KMS-11 (cell line): ENCODE data around the gene IRF7.
A peak's percentile ranks its signal among the peaks of the same experiment; 100 is the strongest.

Source experiments
- H2AFZ ChIP-seq: fragments of 200-600 bp; sonication (generic); 2 replicates; pipeline ENCODE4 v1.6.1; 2016; ENCODE audit warnings: antibody characterized with exemption, mixed run types, low read depth
- H3K27ac ChIP-seq: fragments of 200-600 bp; sonication (generic); 2 replicates; pipeline ENCODE4 v1.6.1; 2016; ENCODE audit warnings: mild to moderate bottlenecking, mixed run types
- H3K27me3 ChIP-seq: fragments of 200-600 bp; sonication (generic); 2 replicates; pipeline ENCODE4 v1.6.1; 2017; ENCODE audit warnings: mild to moderate bottlenecking, low read depth, mixed run types, moderate library complexity; ENCODE audit not compliant: insufficient read depth
- H3K36me3 ChIP-seq: fragments of 200-600 bp; sonication (generic); 2 replicates; pipeline ENCODE4 v1.6.1; 2017; ENCODE audit warnings: mild to moderate bottlenecking, mixed run types; ENCODE audit not compliant: insufficient read depth
- H3K4me1 ChIP-seq: fragments of 200-600 bp; sonication (generic); 2 replicates; pipeline ENCODE4 v1.6.1; 2016; ENCODE audit warnings: mild to moderate bottlenecking, low read depth, mixed run types; ENCODE audit not compliant: poor library complexity, severe bottlenecking
- H3K4me2 ChIP-seq: fragments of 200-600 bp; sonication (generic); 2 replicates; pipeline ENCODE4 v1.7.0; 2016; ENCODE audit warnings: mild to moderate bottlenecking, mixed run types
- H3K4me3 ChIP-seq: fragments of 200-600 bp; sonication (generic); IDR thresholded peaks from 2 replicates; pipeline ENCODE4 v1.6.1; 2017; ENCODE audit warnings: low read depth, low read length, mixed read lengths; ENCODE audit not compliant: insufficient read depth
- H3K79me2 ChIP-seq: fragments of 200-600 bp; sonication (generic); 2 replicates; pipeline ENCODE4 v1.6.1; 2016; ENCODE audit warnings: low read depth, mixed run types; ENCODE audit not compliant: insufficient read depth
- H3K9ac ChIP-seq: fragments of 200-600 bp; sonication (generic); 2 replicates; pipeline ENCODE4 v1.6.1; 2016; ENCODE audit warnings: mild to moderate bottlenecking, mixed run types
- H4K20me1 ChIP-seq: fragments of 200-600 bp; sonication (generic); 2 replicates; pipeline ENCODE4 v1.6.1; 2016; ENCODE audit warnings: mild to moderate bottlenecking, mixed run types; ENCODE audit not compliant: insufficient read depth
- CTCF ChIP-seq: fragments of 200-600 bp; sonication (generic); conservative IDR thresholded peaks from 2 replicates; pipeline ENCODE4 v1.6.1; 2017; ENCODE audit warnings: low read depth, mild to moderate bottlenecking, antibody characterized with exemption, low read length, moderate library complexity, mixed read lengths

The IRF7 gene

GRCh38 chr11:567629-568292 is 48.0 kb downstream of the IRF7 start:
- H3K4me3 ChIP-seq = no peak overlapping the region
- peak overlapping the region; percentile 33 for H3K4me2 ChIP-seq
- H3K27me3 ChIP-seq = no peaks in the 10 kb centered on the region
- H4K20me1 ChIP-seq = no peaks in the 10 kb centered on the region
- peaks cover 3% of the 10 kb centered on the region for H3K4me1 ChIP-seq
- no peak overlapping the region for H3K9ac ChIP-seq
- TF ChIP-seq CTCF = no peak
- peak overlapping the region; percentile 47 for H2AFZ ChIP-seq
- H3K36me3 ChIP-seq = no peaks in the 10 kb centered on the region
- H3K27ac ChIP-seq = no peak overlapping the region
- H3K79me2 ChIP-seq = no peaks in the 10 kb centered on the region

GRCh38 chr11:567011-567628 is 48.6 kb downstream of the IRF7 start:
- Histone ChIP-seq H3K79me2 (no peaks in the 10 kb centered on the region), H3K36me3 (no peaks in the 10 kb centered on the region), H3K4me1 (peaks cover 3% of the 10 kb centered on the region), H3K27ac (no peak overlapping the region), H2AFZ (no peak overlapping the region), H3K9ac (no peak overlapping the region), H4K20me1 (no peaks in the 10 kb centered on the region), H3K27me3 (no peaks in the 10 kb centered on the region), H3K4me3 (no peak overlapping the region), H3K4me2 (no peak overlapping the region)
- TF ChIP-seq CTCF = no peak

- no peak overlapping the region for H3K4me2 ChIP-seq
- no peaks in the 10 kb centered on the region for H4K20me1 ChIP-seq
- no peak overlapping the region for H3K4me3 ChIP-seq
- H3K4me1 ChIP-seq = peaks cover 6% of the 10 kb centered on the region
- no peak for TF ChIP-seq CTCF
- H3K9ac ChIP-seq = no peak overlapping the region
- H2AFZ ChIP-seq = no peak overlapping the region
- no peaks in the 10 kb centered on the region for H3K79me2 ChIP-seq
- H3K27ac ChIP-seq = no peak overlapping the region
- no peaks in the 10 kb centered on the region for H3K36me3 ChIP-seq
- no peaks in the 10 kb centered on the region for H3K27me3 ChIP-seq
Observed at GRCh38 chr11:565921-566509, 49.7 kb downstream of the IRF7 start.

- Histone ChIP-seq H3K4me1 (peaks cover 13% of the 10 kb centered on the region), H2AFZ (no peak overlapping the region), H3K27me3 (no peaks in the 10 kb centered on the region), H3K4me3 (no peak overlapping the region), H3K36me3 (no peaks in the 10 kb centered on the region), H3K9ac (no peak overlapping the region), H3K4me2 (no peak overlapping the region), H4K20me1 (no peaks in the 10 kb centered on the region), H3K27ac (no peak overlapping the region), H3K79me2 (no peaks in the 10 kb centered on the region)
- TF ChIP-seq CTCF = no peak
Observed at GRCh38 chr11:563812-564578, 51.8 kb downstream of the IRF7 start.
